Midbrain (tissue), 1 donor: ENCODE measurements around the gene RAB32.

ENCODE experiments used
- DNase-seq: peaks from one replicate; lab custom pipeline; 2025; lab: John Stamatoyannopoulos, UW

RAB32 gene

DNA sequence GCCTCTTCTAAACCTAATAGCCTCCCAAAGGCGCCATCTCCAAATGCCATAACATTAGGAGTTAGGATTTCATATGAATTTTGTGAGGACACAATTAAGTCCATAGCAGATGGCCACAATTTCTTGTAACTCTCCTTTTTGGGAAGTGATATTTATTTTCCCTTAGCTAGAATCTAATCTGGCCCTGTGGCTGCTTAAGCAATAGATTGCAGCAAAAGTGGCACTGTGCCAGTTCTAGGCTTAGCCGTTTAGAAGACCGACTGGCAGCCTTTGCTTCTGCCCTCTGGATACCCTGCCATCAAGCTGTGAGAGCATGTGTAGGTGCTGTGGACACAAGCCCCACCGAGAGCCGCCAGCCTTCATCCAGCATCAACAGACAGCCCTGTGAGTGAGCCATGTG, 39.2 kb downstream of the RAB32 start:
- peak; percentile 8 for DNase-seq

DNA sequence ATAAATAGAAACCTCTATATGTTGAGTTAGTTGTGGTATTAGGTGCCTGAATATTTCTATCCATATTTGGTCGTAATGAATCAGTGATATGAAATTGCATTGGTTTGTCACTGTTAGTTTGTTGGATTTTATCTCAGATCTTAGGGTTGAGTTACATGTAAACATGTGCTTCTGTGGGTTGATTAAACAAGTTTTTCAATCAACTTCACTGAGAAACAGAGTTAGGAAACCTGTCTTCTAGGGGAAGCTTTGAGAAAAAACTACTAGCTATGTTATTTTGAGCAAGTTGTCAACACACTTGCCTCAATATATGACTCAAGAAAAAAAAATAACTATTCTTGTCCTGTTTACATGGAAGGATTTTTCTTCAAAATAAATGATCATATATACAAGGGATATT, 40.3 kb downstream of the RAB32 start:
- no peak for DNase-seq

GRCh38 chr6:146587459-146587858, 43.8 kb downstream of the RAB32 start:
- DNase-seq = no peak

DNA sequence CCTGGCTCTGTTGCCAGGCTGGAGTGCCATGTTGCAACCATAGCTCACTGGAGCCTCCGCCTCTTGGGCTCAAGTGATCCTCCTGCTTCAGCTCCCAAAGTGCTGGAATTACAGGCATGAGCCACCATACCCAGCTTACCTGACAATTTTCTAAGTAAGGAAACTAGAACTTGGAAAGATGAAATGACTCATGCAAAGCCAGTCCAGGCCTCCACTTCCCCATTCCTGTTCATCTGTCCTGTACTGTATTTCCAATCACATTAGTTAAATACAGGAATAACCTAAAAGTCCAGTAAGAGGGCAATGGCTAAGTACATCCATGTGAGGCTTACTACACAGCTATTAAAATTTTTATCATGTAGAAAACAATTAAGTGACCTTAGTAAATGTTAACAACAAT, 46.9 kb downstream of the RAB32 start:
- no peak for DNase-seq

DNA sequence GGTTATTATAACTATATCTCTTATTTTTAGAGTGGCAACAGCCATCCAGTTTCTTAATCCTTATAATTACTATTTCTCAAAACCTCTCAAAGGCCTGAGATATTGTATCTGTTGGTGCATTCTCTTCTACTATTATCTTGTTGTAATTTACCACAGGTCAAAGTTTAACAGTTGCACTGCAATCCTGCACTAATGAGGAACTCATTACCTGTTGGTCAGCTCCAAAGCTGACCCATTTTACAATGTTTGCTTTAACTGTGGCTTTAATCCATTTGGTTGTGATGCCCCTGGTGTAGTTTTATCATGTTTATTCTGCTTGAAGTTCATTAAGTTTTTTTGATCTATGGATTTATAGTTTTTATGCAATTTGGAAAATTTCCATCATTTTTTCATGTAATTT, 48.8 kb downstream of the RAB32 start:
- no peak for DNase-seq

GRCh38 chr6:146593986-146594385, 50.4 kb downstream of the RAB32 start:
- peak; percentile 15 for DNase-seq

- peak; percentile 35 for DNase-seq
These were observed 50.9 kb downstream of the RAB32 start for GRCh38 chr6:146594495-146594894.

GRCh38 chr6:146595972-146596731, 52.5 kb downstream of the RAB32 start:
- peak; percentile 9 for DNase-seq

DNA sequence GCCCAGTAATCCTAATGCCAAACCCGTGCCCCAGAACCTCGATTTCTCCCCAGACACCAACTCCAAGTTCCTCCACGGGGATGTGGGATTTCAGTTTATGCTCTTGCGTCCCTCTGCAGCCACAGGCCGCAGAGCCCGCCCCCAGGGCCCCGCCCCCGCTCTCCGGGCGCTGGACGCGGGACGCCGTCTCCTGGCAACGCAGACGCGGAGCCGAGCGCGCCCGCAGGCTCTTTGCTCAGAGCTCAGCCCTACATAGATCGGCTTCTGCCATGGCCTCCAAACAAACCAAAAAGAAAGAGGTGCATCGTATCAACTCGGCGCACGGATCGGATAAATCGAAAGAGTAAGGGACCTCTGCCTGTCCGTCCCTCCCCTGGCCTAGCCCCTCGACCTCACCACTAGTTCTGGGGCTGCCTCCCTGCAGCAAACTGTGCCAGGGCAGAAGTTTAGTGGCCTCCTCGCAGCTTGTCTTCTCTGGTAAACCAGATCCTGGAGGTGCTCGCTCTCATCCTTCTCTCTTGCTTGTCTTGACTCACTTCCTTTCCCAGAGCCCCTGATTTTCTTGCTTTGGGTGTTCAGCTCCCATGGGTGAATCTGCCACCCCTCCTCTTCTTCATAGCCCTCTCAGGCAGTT, 55.3 kb downstream of the RAB32 start, which contains the start of gene ADGB:
Gene ADGB, plus strand, starts transcription at position 201 of the 634 bp plus-strand sequence. Its CDS starts 69 bp downstream, at position 270.
- DNase-seq = peak; percentile 42

DNA sequence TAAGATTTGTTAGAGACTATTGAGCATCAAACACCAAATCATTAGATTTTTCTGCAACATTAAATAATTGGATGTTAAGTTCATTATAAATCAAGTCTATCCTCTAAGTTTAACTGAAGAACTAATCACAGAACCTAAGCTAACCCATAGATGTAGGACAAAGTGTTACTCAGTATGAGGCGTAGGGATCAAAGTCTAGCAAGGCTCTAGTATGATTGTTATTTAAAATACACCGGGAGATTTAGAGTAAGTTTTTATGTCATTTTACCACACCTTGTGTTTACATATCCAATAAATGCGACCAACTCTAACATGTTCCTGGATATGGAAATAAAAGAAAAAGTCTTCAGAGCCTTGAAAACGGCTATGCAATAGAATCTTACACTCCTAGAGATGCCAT, 57.7 kb downstream of the RAB32 start:
- no peak for DNase-seq

GRCh38 chr6:146602526-146602925, 58.9 kb downstream of the RAB32 start:
- DNase-seq = no peak
